SK-MEL-5 (cell line): ENCODE measurements around the gene GCNT2. TPM values are rescaled to one million over a fixed set of nuclear protein-coding genes. Genes with fewer than 3 reads are reported as not detected.

ENCODE experiments used
- DNase-seq: peaks from one replicate; pipeline ENCODE4 v3.0.0-alpha.2; 2016; ENCODE audit warnings: low read depth, low spot score
- in situ Hi-C: cut with HindIII; loops from 2 replicates; pipeline ENCODE4 v1.10.0; 2016; ENCODE audit warnings: low sequenced_read_pairs, high pct_unique_total_duplicates, low pct_unique_long_range_greater_than_20kb
- total RNA-seq: library from RNA; depleted of rRNA; stranded (reverse); fragments of >200 nt; shearing (Covaris generic); gene quantifications from 2 replicates; pipeline ENCODE4 v1.2.3, GENCODE V29; 2014

The GCNT2 gene
- total RNA-seq, 1 experiment from 2014 or later: 39.8 TPM

GRCh38 chr6:10535193-10535592 is 14.0 kb downstream of the GCNT2 start:
- no peak for DNase-seq
- in situ Hi-C loops: no loop called here

DNA sequence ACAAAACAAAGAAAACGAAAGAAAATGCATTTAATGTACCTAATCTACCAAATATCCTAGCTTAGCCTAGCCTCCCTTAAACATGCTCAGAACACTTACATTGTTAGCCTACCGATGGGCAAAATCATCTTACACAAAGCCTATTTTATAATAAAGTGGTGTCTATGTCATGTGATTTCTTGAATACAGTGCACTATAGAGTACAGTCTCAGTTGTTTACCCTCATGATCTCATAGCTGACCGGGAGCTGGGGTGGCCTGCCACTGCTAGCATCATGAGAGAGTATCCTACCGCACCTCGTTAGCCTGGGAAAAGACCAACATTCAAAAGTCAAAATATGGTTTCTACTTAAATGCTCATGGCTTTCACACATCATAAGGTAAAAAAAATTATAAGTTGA is 16.6 kb downstream of the GCNT2 start:
- in situ Hi-C loops: no loop called here
- DNase-seq: peak; percentile 98

DNA sequence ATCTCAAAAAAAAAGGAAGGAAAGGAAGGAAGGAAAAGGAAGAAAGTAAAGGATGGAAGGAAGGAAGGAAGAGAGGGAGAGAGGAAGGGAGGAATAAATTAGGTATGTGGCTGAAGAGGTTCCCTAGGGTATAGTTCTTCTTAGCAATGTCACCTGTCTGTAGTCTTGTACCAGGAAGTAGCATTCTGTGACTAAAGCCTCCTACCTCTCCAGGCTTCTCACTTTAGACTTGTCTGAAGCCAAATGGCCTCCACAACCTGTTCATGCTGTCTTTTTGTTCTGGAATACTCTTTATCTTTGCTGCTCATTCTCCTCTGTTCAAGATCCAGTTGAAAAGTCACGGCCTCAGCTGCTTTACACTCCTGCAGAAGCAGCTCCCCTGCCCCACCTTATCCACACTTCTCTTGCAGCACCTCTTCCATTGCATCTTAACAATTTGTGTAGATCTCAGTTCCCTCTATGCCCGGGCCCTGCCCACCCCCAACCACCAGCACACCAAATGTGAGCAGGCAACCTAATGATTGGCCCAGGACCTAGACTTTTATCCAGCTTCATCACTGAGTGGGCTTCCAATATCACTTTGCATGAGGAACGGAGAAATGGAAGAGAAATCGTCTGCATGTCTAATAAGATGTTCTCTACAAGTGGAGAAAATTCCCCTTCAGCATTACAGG is 19.1 kb downstream of the GCNT2 start:
- in situ Hi-C loops: no loop called here
- DNase-seq: no peak

- in situ Hi-C loops: no loop called here
- no peak for DNase-seq
These were observed 20.4 kb downstream of the GCNT2 start for GRCh38 chr6:10541591-10541990.

GRCh38 chr6:10542213-10542612 is 21.1 kb downstream of the GCNT2 start:
- DNase-seq: no peak
- in situ Hi-C loops: no loop called here

DNA sequence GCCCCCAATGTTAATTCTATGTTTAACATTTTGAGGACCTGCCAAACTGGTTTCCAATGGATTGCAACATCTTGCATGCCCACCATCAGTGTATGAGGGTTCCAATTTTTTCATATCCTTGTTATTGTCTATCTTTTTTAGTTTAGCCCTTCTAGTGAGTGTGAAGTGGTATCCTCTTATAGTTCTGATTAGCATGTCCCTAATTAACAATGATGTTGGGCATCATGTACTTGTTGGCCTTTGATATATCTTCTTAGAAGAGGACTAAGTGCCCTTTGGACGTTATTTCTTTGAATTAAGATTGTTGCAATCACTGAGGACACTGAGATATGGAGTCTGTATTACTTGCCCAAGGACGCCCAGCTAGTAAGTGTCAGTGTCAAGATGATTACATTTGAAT is 22.3 kb downstream of the GCNT2 start:
- no peak for DNase-seq
- in situ Hi-C loops: no loop called here

DNA sequence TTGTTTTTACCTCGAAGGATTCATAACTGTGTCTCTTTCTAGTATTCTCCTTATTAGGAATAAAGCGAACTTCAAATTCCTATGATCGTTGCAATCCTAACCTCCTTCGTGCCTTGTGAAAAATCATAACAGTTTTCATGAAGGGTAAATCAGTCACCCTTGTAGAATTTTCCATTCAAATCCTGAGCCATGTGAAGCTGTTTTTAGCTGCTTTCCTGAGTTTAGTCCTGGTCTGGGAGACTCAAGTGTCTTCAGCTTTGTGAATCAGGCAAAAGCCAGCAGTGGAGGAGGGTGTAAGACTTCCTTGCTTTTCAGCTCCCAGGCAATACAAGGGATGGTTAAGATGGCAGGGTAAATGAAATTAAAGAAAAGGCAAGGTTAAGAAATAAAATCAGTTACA is 24.3 kb downstream of the GCNT2 start:
- in situ Hi-C loops: no loop called here
- no peak for DNase-seq

DNA sequence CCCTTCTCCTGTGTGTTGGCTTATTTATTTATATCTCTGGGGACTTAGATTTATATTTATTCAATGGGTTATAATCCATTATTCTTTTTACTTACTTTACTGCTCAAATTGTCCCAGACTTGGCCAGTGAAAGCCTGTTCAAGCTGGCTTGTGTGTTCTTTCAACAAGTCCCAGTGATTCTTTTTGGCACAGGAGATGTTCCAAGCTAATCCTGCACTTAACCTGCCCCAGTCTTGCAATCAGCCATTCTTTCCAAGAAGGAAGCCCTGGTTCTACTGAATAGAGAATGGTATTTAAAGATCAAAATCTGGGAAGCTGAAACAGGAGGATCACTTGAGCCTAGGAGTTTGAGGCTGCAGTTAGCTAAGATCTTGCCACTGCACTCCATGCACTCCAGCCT is 26.7 kb downstream of the GCNT2 start:
- in situ Hi-C loops: no loop called here
- DNase-seq: no peak

DNA sequence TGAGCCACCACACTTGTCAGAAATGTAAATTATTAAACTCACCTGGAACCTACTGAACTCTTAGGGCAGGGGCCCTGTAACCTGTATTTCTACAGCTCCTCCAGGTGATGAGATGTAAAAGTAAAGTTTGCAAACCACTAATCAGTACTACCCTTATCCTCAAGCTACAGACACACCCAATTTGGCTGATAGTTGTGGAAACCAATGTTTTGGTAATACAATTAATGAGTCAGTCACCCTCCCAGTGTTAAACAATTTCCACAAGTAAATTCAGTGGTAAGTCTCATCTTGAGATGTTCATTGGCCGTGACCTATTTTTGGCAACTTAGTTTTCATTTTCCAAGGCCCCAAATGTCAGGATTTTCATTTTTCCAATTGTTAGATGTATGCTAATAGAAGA is 29.6 kb downstream of the GCNT2 start:
- DNase-seq: no peak
- in situ Hi-C loops: no loop called here

- in situ Hi-C loops: no loop called here
- DNase-seq: no peak
These were observed 31.2 kb downstream of the GCNT2 start for GRCh38 chr6:10552270-10552810.

DNA sequence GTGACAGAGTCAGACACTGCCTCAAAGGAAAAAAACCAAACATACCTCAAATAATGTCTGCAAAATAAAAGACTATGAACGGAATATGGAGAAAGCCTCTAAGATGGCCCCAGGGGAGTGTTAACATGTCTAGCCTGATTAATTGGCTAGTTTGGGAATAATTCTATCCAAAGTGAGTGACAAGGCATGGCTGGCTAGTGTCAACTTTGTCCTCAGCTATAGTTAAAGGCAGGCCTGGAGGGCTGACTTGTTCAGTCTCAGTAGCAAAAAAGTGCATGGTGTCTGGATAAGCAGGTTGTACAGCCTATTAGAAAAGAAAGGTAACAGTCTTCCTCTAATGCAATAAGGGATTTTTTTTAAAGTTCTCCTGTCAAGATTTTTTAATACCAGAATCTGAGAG is 32.7 kb downstream of the GCNT2 start:
- no peak for DNase-seq
- in situ Hi-C loops: no loop called here

GRCh38 chr6:10554826-10555225 is 33.7 kb downstream of the GCNT2 start:
- DNase-seq: no peak
- in situ Hi-C loops: no loop called here

GRCh38 chr6:10555625-10556309 is 34.6 kb downstream of the GCNT2 start:
- in situ Hi-C loops: no loop called here

DNA sequence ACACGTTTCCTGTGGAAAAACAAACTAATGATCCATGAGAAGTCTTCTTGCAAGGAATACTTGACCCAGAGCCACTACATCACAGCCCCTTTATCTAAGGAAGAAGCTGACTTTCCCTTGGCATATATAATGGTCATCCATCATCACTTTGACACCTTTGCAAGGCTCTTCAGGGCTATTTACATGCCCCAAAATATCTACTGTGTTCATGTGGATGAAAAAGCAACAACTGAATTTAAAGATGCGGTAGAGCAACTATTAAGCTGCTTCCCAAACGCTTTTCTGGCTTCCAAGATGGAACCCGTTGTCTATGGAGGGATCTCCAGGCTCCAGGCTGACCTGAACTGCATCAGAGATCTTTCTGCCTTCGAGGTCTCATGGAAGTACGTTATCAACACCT is 35.4 kb downstream of the GCNT2 start:
- DNase-seq: no peak
- in situ Hi-C loops: no loop called here

More at GRCh38 chr6:10555625-10556309, 34.6 kb downstream of the GCNT2 start:
- DNase-seq: peak; percentile 35

DNA sequence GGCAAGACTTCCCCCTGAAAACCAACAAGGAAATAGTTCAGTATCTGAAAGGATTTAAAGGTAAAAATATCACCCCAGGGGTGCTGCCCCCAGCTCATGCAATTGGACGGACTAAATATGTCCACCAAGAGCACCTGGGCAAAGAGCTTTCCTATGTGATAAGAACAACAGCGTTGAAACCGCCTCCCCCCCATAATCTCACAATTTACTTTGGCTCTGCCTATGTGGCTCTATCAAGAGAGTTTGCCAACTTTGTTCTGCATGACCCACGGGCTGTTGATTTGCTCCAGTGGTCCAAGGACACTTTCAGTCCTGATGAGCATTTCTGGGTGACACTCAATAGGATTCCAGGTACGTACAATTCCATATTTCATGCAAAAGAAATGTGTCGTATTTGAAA is 35.8 kb downstream of the GCNT2 start:
- in situ Hi-C loops: no loop called here
- no peak for DNase-seq

- DNase-seq: no peak
- in situ Hi-C loops: no loop called here
These were observed 36.8 kb downstream of the GCNT2 start for GRCh38 chr6:10557913-10558312.

- DNase-seq: peak; percentile 62
- in situ Hi-C loops: no loop called here
These were observed 37.4 kb downstream of the GCNT2 start for GRCh38 chr6:10558565-10558964.

GRCh38 chr6:10559522-10560152 is 38.5 kb downstream of the GCNT2 start:
- in situ Hi-C loops: no loop called here
- no peak for DNase-seq
